ENCODE results near the gene UBL5.
A peak's percentile ranks its signal among the peaks of the same experiment; 100 is the strongest.

DNA sequence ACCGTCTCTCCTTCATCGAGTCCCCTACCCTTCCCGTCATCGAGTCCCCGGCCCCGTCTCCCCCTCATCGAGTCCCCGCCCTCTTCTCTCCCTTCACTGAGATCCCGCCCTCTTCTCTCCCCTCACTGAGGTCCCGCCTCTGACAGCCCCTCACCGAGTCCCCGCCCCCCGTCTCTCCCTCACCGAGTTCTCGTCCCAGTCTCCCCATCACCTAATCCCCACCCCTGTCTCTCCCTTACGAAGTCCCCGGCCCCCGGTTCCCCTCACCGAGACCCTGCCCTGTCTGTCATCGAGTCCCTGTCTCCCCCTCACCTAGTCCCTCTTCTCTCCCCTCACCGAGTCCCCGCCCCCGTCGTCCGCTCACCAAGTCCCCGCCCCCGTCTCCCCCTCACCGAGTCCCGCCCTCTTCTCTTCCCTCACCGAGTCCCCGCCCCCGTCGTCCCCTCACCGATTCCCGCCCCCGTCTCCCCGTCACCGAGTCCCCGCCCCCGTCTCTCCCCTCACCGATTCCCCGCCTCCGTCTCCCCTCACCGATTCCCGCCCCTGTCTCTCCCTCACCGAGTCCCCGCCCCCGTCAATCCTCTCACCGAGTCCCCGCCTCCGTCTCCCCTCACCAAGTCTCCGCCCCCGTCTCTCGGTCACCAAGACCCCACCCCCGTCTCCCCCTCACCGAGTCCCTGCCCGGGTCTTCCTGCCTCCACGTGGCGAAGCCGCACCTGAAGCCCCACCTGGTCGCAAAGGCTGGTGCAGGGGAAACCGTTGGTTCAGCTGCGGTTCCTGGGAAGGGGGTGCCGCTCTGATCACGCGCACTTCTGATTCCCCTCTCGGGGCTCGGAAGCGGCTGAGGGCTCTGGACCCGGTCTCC lies 35.3 kb upstream of the UBL5 start:
- TF ChIP-seq, protein P1, sequence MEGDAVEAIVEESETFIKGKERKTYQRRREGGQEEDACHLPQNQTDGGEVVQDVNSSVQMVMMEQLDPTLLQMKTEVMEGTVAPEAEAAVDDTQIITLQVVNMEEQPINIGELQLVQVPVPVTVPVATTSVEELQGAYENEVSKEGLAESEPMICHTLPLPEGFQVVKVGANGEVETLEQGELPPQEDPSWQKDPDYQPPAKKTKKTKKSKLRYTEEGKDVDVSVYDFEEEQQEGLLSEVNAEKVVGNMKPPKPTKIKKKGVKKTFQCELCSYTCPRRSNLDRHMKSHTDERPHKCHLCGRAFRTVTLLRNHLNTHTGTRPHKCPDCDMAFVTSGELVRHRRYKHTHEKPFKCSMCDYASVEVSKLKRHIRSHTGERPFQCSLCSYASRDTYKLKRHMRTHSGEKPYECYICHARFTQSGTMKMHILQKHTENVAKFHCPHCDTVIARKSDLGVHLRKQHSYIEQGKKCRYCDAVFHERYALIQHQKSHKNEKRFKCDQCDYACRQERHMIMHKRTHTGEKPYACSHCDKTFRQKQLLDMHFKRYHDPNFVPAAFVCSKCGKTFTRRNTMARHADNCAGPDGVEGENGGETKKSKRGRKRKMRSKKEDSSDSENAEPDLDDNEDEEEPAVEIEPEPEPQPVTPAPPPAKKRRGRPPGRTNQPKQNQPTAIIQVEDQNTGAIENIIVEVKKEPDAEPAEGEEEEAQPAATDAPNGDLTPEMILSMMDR (IDR thresholded peaks at IDR 0.05; ENCODE audit: low read depth, low read length, missing input control), result no peak
- no peak for TF ChIP-seq YY1 (IDR thresholded peaks at IDR 0.05)
- TF ChIP-seq RAD21 (IDR thresholded peaks at IDR 0.05), result peak in 1 of 2 donors; percentile 19
- no peak for TF ChIP-seq TAF1 (conservative IDR thresholded peaks at IDR 0.05)
- peak; percentile 42 for TF ChIP-seq SP1 (IDR thresholded peaks at IDR 0.05)
- TF ChIP-seq, protein P2, sequence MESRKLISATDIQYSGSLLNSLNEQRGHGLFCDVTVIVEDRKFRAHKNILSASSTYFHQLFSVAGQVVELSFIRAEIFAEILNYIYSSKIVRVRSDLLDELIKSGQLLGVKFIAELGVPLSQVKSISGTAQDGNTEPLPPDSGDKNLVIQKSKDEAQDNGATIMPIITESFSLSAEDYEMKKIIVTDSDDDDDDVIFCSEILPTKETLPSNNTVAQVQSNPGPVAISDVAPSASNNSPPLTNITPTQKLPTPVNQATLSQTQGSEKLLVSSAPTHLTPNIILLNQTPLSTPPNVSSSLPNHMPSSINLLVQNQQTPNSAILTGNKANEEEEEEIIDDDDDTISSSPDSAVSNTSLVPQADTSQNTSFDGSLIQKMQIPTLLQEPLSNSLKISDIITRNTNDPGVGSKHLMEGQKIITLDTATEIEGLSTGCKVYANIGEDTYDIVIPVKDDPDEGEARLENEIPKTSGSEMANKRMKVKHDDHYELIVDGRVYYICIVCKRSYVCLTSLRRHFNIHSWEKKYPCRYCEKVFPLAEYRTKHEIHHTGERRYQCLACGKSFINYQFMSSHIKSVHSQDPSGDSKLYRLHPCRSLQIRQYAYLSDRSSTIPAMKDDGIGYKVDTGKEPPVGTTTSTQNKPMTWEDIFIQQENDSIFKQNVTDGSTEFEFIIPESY (IDR thresholded peaks at IDR 0.05), result no peak
- TF ChIP-seq JUND (IDR thresholded peaks at IDR 0.05), result no peak
- TF ChIP-seq MAX (IDR thresholded peaks at IDR 0.05), result peak; percentile 49

All from liver (tissue), 3 donors.